OCI-M2 (cell line): Measurements from ENCODE around the gene TTC23.

Source experiments
- DNase-seq: peaks from one replicate; lab custom pipeline; 2025; ENCODE audit not compliant: unreplicated experiment; lab: John Stamatoyannopoulos, UW

TTC23 gene

GRCh38 chr15:99249270-99249841 lies at the start of gene TTC23:
Gene TTC23 (minus strand): TSS chr15:99249581. CDS start chr15:99228712, 20,869 bp downstream.
- DNase-seq = no peak

GRCh38 chr15:99296386-99296785 lies 47.0 kb upstream of the TTC23 start:
- no peak for DNase-seq

GRCh38 chr15:99295840-99296239 lies 46.5 kb upstream of the TTC23 start:
- no peak for DNase-seq

GRCh38 chr15:99291643-99292042 lies 42.3 kb upstream of the TTC23 start:
- no peak for DNase-seq

- DNase-seq = no peak
Measured at GRCh38 chr15:99283717-99284116, 34.3 kb upstream of the TTC23 start.

- DNase-seq = no peak
Measured at GRCh38 chr15:99282586-99282985, 33.2 kb upstream of the TTC23 start.

- no peak for DNase-seq
Measured at GRCh38 chr15:99282121-99282520, 32.7 kb upstream of the TTC23 start.

- DNase-seq = no peak
Measured at GRCh38 chr15:99279827-99280226, 30.4 kb upstream of the TTC23 start.

GRCh38 chr15:99279290-99279689 lies 29.9 kb upstream of the TTC23 start:
- no peak for DNase-seq

GRCh38 chr15:99275525-99276128 lies 26.2 kb upstream of the TTC23 start:
- no peak for DNase-seq

- DNase-seq = no peak
Measured at GRCh38 chr15:99275061-99275460, 25.7 kb upstream of the TTC23 start.

- DNase-seq = no peak
Measured at GRCh38 chr15:99273801-99274200, 24.4 kb upstream of the TTC23 start.

GRCh38 chr15:99268431-99268830 lies 19.1 kb upstream of the TTC23 start:
- DNase-seq = no peak

- no peak for DNase-seq
Measured at GRCh38 chr15:99267957-99268356, 18.6 kb upstream of the TTC23 start.

- DNase-seq = no peak
Measured at GRCh38 chr15:99265541-99266070, 16.2 kb upstream of the TTC23 start.

GRCh38 chr15:99264125-99264524 lies 14.7 kb upstream of the TTC23 start:
- DNase-seq = no peak

GRCh38 chr15:99257107-99257750 lies 7.8 kb upstream of the TTC23 start:
- no peak for DNase-seq

- DNase-seq = no peak
Measured at GRCh38 chr15:99253381-99254090, 4.2 kb upstream of the TTC23 start.

GRCh38 chr15:99252326-99252725 lies 2.9 kb upstream of the TTC23 start:
- DNase-seq = no peak

GRCh38 chr15:99250857-99251841 lies 1.8 kb upstream of the TTC23 start, which contains the start of gene LRRC28:
Gene LRRC28 (plus strand): TSS chr15:99251481. CDS start chr15:99255958, 4,477 bp downstream.
- peak; percentile 93 for DNase-seq
